Measurements from ENCODE around the gene FAU. TPM values are rescaled to one million over a fixed set of nuclear protein-coding genes. Genes with fewer than 3 reads are reported as not detected.

FAU gene
- total and polyA plus RNA-seq, 10 donors = 528 to 2,170 (median 870) TPM

- peaks cover 43 to 80% (median 65%) of the 10 kb centered on the region in 6 donors for H3K4me1 ChIP-seq
- no peak for TF ChIP-seq POLR2A (IDR thresholded peaks at IDR 0.05)
- no peak for TF ChIP-seq POLR2AphosphoS5 (IDR thresholded peaks at IDR 0.05)
- TF ChIP-seq CTCF (IDR thresholded peaks at IDR 0.05 in 8 of 11, conservative IDR thresholded peaks at IDR 0.05 in 3 of 11) = no peak
- WGBS, 5 donors = 29 to 50% (median 32%) methylated on average over 14 of the region's 14 CpGs
- H3K27ac ChIP-seq = peak overlapping the region in 5 of 8 donors; percentile 35 to 84 (median 77)
- intact Hi-C loops (cut with DNase I; ENCODE audit: low total_unique reads) = no loop called here
- peaks cover 0 to 42% (median 28%) of the 10 kb centered on the region in 6 donors for H3K36me3 ChIP-seq
- peak overlapping the region in 7 of 8 donors; percentile 56 to 77 (median 57) for H3K4me3 ChIP-seq
- DNase-seq = no peak
- H3K9me3 ChIP-seq = no peaks in the 10 kb centered on the region
- no peaks in the 10 kb centered on the region for H3K27me3 ChIP-seq (replicated peaks in 1 of 7)
Observed at GRCh38 chr11:65113361-65113756, 8.6 kb downstream of the FAU start.

GRCh38 chr11:65112546-65113360, 9.2 kb downstream of the FAU start:
- no peak for TF ChIP-seq POLR2A (IDR thresholded peaks at IDR 0.05)
- peak; percentile 81 to 89 (median 83) for TF ChIP-seq POLR2AphosphoS5 (IDR thresholded peaks at IDR 0.05)
- peak; percentile 66 to 98 (median 95) for TF ChIP-seq CTCF (IDR thresholded peaks at IDR 0.05 in 8 of 11, conservative IDR thresholded peaks at IDR 0.05 in 3 of 11)
- H3K36me3 ChIP-seq = peaks cover 0 to 42% (median 30%) of the 10 kb centered on the region in 6 donors
- no peaks in the 10 kb centered on the region for H3K9me3 ChIP-seq
- peak overlapping the region; percentile 54 to 77 (median 57) for H3K4me3 ChIP-seq
- H3K27me3 ChIP-seq (replicated peaks in 1 of 7) = no peaks in the 10 kb centered on the region
- WGBS, 5 donors = 1 to 2% (median 1%) methylated on average over 24 to 57 of the region's 57 CpGs
- intact Hi-C loops (cut with DNase I; ENCODE audit: low total_unique reads) = no loop called here
- H3K27ac ChIP-seq = peak overlapping the region; percentile 35 to 84 (median 76)
- DNase-seq = peak; percentile 95
- peaks cover 40 to 74% (median 59%) of the 10 kb centered on the region in 6 donors for H3K4me1 ChIP-seq

- WGBS, 5 donors = 0 to 1% (median 1%) methylated on average over 34 to 64 of the region's 64 CpGs
- no peaks in the 10 kb centered on the region for H3K9me3 ChIP-seq
- H3K4me3 ChIP-seq = peak within 1 kb of the TSS; percentile 54 to 77 (median 57)
- H3K4me1 ChIP-seq = peaks cover 40 to 69% (median 56%) of the 10 kb centered on the region in 6 donors
- H3K27ac ChIP-seq = peak within 1 kb of the TSS; percentile 35 to 84 (median 76)
- H3K36me3 ChIP-seq = peaks cover 0 to 50% (median 36%) of the 10 kb centered on the region in 6 donors
- DNase-seq = peak; percentile 99
- TF ChIP-seq POLR2A (IDR thresholded peaks at IDR 0.05) = peak in 1 of 3 donors; percentile 72
- peak; percentile 89 to 96 (median 94) for TF ChIP-seq POLR2AphosphoS5 (IDR thresholded peaks at IDR 0.05)
- TF ChIP-seq CTCF (IDR thresholded peaks at IDR 0.05 in 8 of 11, conservative IDR thresholded peaks at IDR 0.05 in 3 of 11) = peak in 1 of 11 experiments; percentile 29
- intact Hi-C loops (cut with DNase I; ENCODE audit: low total_unique reads) = no loop called here
- no peaks in the 10 kb centered on the region for H3K27me3 ChIP-seq (replicated peaks in 1 of 7)
Observed at GRCh38 chr11:65111744-65112545, 10.0 kb downstream of the FAU start, which contains the start of gene TM7SF2. TSS of gene TM7SF2 (plus strand) at chr11:65111872. CDS start at chr11:65112016, 144 bp downstream.

Measured in spleen (tissue), 11 donors.